IMR-90 (cell line): Measurements from ENCODE around the gene NFAT5. TPM values are rescaled to one million over a fixed set of nuclear protein-coding genes. Genes with fewer than 3 reads are reported as not detected.

Experiments
- ATAC-seq: fragments of 200-7000 bp; cut with Tn5 transposase; 2 replicates; pipeline ENCODE4 v1.9.1; 2020; ENCODE audit warnings: low read depth, mild to moderate bottlenecking, moderate library complexity
- BruUV-seq: library from RNA; stranded (reverse); fragments of 400-500 nt; replicated peaks from 2 replicates; lab custom pipeline; 2021; lab: Mats Ljungman, UMichigan
- CTCF ChIA-PET: fragments of 300-600 bp; formaldehyde crosslinking; extraction: SDS; loops from one replicate; lab custom pipeline; 2021; ENCODE audit warnings: antibody characterized with exemption; lab: Yijun Ruan, JAX
- POLR2A ChIA-PET: fragments of 300-600 bp; sonication (Branson Sonifier 250); formaldehyde crosslinking; loops from one replicate; lab custom pipeline; 2022; ENCODE audit warnings: antibody characterized with exemption; ENCODE audit not compliant: unreplicated experiment; lab: Charles Lee
- DNase-seq: peaks from one replicate; pipeline ENCODE4 v3.0.0; 2013
- H2AFZ ChIP-seq: replicated peaks from 2 replicates; pipeline ENCODE3; 2013; ENCODE audit warnings: low read length, mild to moderate bottlenecking; ENCODE audit not compliant: poor library complexity
- H2AK5ac ChIP-seq: 2 replicates; pipeline ENCODE4 v1.6.1; 2013; ENCODE audit warnings: low read depth, low read length, inconsistent platforms
- H2AK9ac ChIP-seq: replicated peaks from 2 replicates; pipeline ENCODE3; 2013; ENCODE audit warnings: mild to moderate bottlenecking, low read depth, low read length, moderate library complexity; ENCODE audit not compliant: poor library complexity
- H2BK120ac ChIP-seq: 2 replicates; pipeline ENCODE4 v1.6.1; 2013; ENCODE audit warnings: low read depth, low read length, inconsistent platforms
- H2BK15ac ChIP-seq: 3 replicates; pipeline ENCODE4 v1.6.1; 2013; ENCODE audit warnings: low read depth, low read length, inconsistent platforms
- H2BK20ac ChIP-seq: 2 replicates; pipeline ENCODE4 v1.6.1; 2013; ENCODE audit warnings: low read depth, mild to moderate bottlenecking, inconsistent platforms, low read length, moderate library complexity
- H2BK5ac ChIP-seq: 2 replicates; pipeline ENCODE4 v1.6.1; 2013; ENCODE audit warnings: mild to moderate bottlenecking, low read depth, low read length, inconsistent platforms; ENCODE audit not compliant: poor library complexity, severe bottlenecking
- H3K14ac ChIP-seq: replicated peaks from 2 replicates; pipeline ENCODE4 v1.6.1; 2013; ENCODE audit warnings: low read depth, low read length, inconsistent platforms
- H3K18ac ChIP-seq: 2 replicates; pipeline ENCODE4 v1.6.1; 2013; ENCODE audit warnings: low read depth, low read length, control low read depth
- H3K23ac ChIP-seq: 2 replicates; pipeline ENCODE4 v1.6.1; 2013; ENCODE audit warnings: low read depth, low read length, inconsistent platforms
- H3K27ac ChIP-seq: 2 replicates; pipeline ENCODE4 v1.5.1; 2013; ENCODE audit warnings: mild to moderate bottlenecking, control low read depth, low read length; ENCODE audit not compliant: insufficient read depth
- H3K27me3 ChIP-seq: 2 replicates; pipeline ENCODE4 v1.6.1; 2013; ENCODE audit warnings: low read length; ENCODE audit not compliant: control insufficient read depth, insufficient read depth
- H3K36me3 ChIP-seq: 2 replicates; pipeline ENCODE4 v1.6.1; 2013; ENCODE audit warnings: low read length, mixed read lengths; ENCODE audit not compliant: control insufficient read depth, insufficient read depth
- H3K4ac ChIP-seq: 2 replicates; pipeline ENCODE4 v1.6.1; 2013; ENCODE audit warnings: low read depth, low read length, inconsistent platforms
- H3K4me1 ChIP-seq: 2 replicates; pipeline ENCODE4 v1.6.1; 2013; ENCODE audit warnings: low read length, mixed read lengths; ENCODE audit not compliant: control insufficient read depth, insufficient read depth
- H3K4me2 ChIP-seq: 2 replicates; pipeline ENCODE4 v1.6.1; 2013; ENCODE audit warnings: low read depth, mild to moderate bottlenecking, control low read depth, low read length, moderate library complexity
- H3K4me3 ChIP-seq: 2 replicates; pipeline ENCODE4 v1.5.1; 2013; ENCODE audit warnings: low read depth, mild to moderate bottlenecking, control low read depth, low read length, moderate library complexity; ENCODE audit not compliant: insufficient read depth
- H3K56ac ChIP-seq: 2 replicates; pipeline ENCODE4 v1.6.1; 2013; ENCODE audit warnings: low read length, inconsistent platforms; ENCODE audit not compliant: insufficient read depth; ENCODE audit errors: extremely low read depth
- H3K79me1 ChIP-seq, 2 experiments: 2 replicates each; pipeline ENCODE4 v1.6.1; 2013; ENCODE audit warnings: low read length in 2 of 2, inconsistent platforms in 1 of 2, low read depth in 1 of 2
- H3K9ac ChIP-seq: 2 replicates; pipeline ENCODE4 v1.6.1; 2013; ENCODE audit warnings: low read depth, low read length, control low read depth
- H3K9me1 ChIP-seq: 2 replicates; pipeline ENCODE4 v1.6.1; 2013; ENCODE audit warnings: low read length, inconsistent platforms; ENCODE audit not compliant: insufficient read depth
- H3K9me3 ChIP-seq: 2 replicates; pipeline ENCODE4 v1.6.1; 2013; ENCODE audit warnings: low read length; ENCODE audit not compliant: control insufficient read depth, insufficient read depth
- H4K20me1 ChIP-seq: 2 replicates; pipeline ENCODE4 v1.6.1; 2013; ENCODE audit warnings: low read length, inconsistent platforms; ENCODE audit not compliant: insufficient read depth
- H4K5ac ChIP-seq: 2 replicates; pipeline ENCODE4 v1.6.1; 2013; ENCODE audit warnings: mild to moderate bottlenecking, low read depth, low read length, control low read depth
- H4K8ac ChIP-seq, 2 experiments: 2 replicates each; pipeline ENCODE4 v1.6.1; 2013; ENCODE audit warnings: low read depth in 2 of 2, low read length in 2 of 2, control low read depth in 1 of 2, inconsistent platforms in 1 of 2
- H4K91ac ChIP-seq: 2 replicates; pipeline ENCODE4 v1.6.1; 2013; ENCODE audit warnings: low read depth, low read length, inconsistent platforms; ENCODE audit not compliant: insufficient read depth
- BHLHE40 ChIP-seq: fragments of 150-350 bp; IDR thresholded peaks from 2 replicates; pipeline ENCODE4 v1.6.1; 2016; ENCODE audit warnings: mild to moderate bottlenecking, low read depth, low read length
- CEBPB ChIP-seq: IDR thresholded peaks from 2 replicates; pipeline ENCODE4 v1.6.1; 2012; ENCODE audit warnings: low read depth, low read length, improper control_type of control experiment
- MAFK ChIP-seq: IDR thresholded peaks from 2 replicates; pipeline ENCODE4 v1.6.1; 2012; ENCODE audit warnings: low read depth, low read length, improper control_type of control experiment
- MAZ ChIP-seq: IDR thresholded peaks from 2 replicates; pipeline ENCODE4 v1.6.1; 2012; ENCODE audit warnings: low read depth, mild to moderate bottlenecking, low read length, improper control_type of control experiment, moderate library complexity, borderline replicate concordance
- MXI1 ChIP-seq: IDR thresholded peaks from 2 replicates; pipeline ENCODE4 v1.6.1; 2012; ENCODE audit warnings: low read depth, mild to moderate bottlenecking, low read length, moderate library complexity, borderline replicate concordance
- NFE2L2 ChIP-seq: fragments of 150-350 bp; IDR thresholded peaks from 2 replicates; pipeline ENCODE4 v1.6.1; 2016; ENCODE audit warnings: low read depth, mild to moderate bottlenecking, low read length
- RAD21 ChIP-seq: IDR thresholded peaks from 2 replicates; pipeline ENCODE4 v1.6.1; 2012; ENCODE audit warnings: low read length, improper control_type of control experiment
- WGBS, 2 experiments: methylation state at CpG; one replicate each; pipeline versions ENCODE4 v1.1.5 to v1.1.7; 2013; ENCODE audit warnings: missing lambda C conversion rate in 2 of 2; ENCODE audit not compliant: insufficient read length in 1 of 2; ENCODE audit errors: extremely low coverage in 2 of 2; 5-methylcytosine and 5-hydroxymethylcytosine counted together
- dilution Hi-C: fragments of 300-500 bp; cut with HindIII; formaldehyde crosslinking; loops from one replicate; pipeline ENCODE4 v1.14.3; 2018; ENCODE audit warnings: low sequenced_read_pairs; ENCODE audit not compliant: unreplicated experiment
- in situ Hi-C: fragments of 300-500 bp; cut with MboI; formaldehyde crosslinking; loops from 3 replicates; pipeline ENCODE4 v1.14.3; 2019; ENCODE audit warnings: low sequenced_read_pairs, inconsistent platforms, mixed read lengths
- intact Hi-C: fragments of 100-400 bp; cut with micrococcal nuclease; formaldehyde crosslinking; loops from 2 replicates; pipeline ENCODE4 v1.10.0; 2022
- polyA plus RNA-seq, 3 experiments: library from polyadenylated mRNA; depleted of rRNA; stranded (reverse); fragments of >200 nt; gene quantifications; 2 replicates each; pipeline ENCODE4 v1.2.3, GENCODE V29; 2012; ENCODE audit warnings: low replicate concordance in 1 of 3
- total RNA-seq: library from RNA; depleted of rRNA; stranded (reverse); fragments of >200 nt; gene quantifications from 2 replicates; pipeline ENCODE4 v1.2.3, GENCODE V29; 2012

The NFAT5 gene
- total and polyA plus RNA-seq, 2 of the 4 experiments (the other 2 are of a cell fraction), result 10.9 to 20.1 TPM

- no peak overlapping the region for H2AK5ac ChIP-seq
- no peak overlapping the region for H4K8ac ChIP-seq
- no peak overlapping the region for H2AK9ac ChIP-seq
- peaks cover 29 to 78% of the 10 kb centered on the region in 2 experiments for H3K79me1 ChIP-seq
- H3K9me3 ChIP-seq, result no peaks in the 10 kb centered on the region
- peaks cover 10% of the 10 kb centered on the region for H3K4me1 ChIP-seq
- H2BK120ac ChIP-seq, result no peak overlapping the region
- H4K20me1 ChIP-seq, result peaks cover 86% of the 10 kb centered on the region
- no peak overlapping the region for H4K91ac ChIP-seq
- no peak overlapping the region for H2AFZ ChIP-seq
- no peak overlapping the region for H3K23ac ChIP-seq
- H3K27ac ChIP-seq, result no peak overlapping the region
- peaks cover 15% of the 10 kb centered on the region for H3K9me1 ChIP-seq
- no peak overlapping the region for H3K18ac ChIP-seq
- intact Hi-C loops (no loop called here), dilution Hi-C loops (no loop called here), in situ Hi-C loops (no loop called here)
- no peak overlapping the region for H3K4me3 ChIP-seq
- H3K9ac ChIP-seq, result no peak overlapping the region
- no TSS peak for BruUV-seq
- POLR2A ChIA-PET, result no interaction called here
- H2BK5ac ChIP-seq, result no peak overlapping the region
- no peak overlapping the region for H2BK20ac ChIP-seq
- H3K14ac ChIP-seq, result no peak overlapping the region
- H3K4me2 ChIP-seq, result no peak overlapping the region
- DNase-seq (no peak), ATAC-seq (no peak)
- H3K56ac ChIP-seq, result no peak overlapping the region
- TF ChIP-seq BHLHE40 (no peak), MXI1 (no peak), CEBPB (no peak), MAFK (no peak), NFE2L2 (no peak), RAD21 (no peak), MAZ (no peak)
- H3K36me3 ChIP-seq, result peaks cover 10% of the 10 kb centered on the region; the same call in 1 of the 2 replicates
- 94% methylated on average over 3 of the region's 4 CpGs; no CpG with 5 or more reads in 1 of the 2 experiments for WGBS, 2 experiments
- CTCF ChIA-PET, result no interaction called here
- H2BK15ac ChIP-seq, result no peak overlapping the region
- no peaks in the 10 kb centered on the region for H3K27me3 ChIP-seq
- no peak overlapping the region for H4K5ac ChIP-seq
- no peak overlapping the region for H3K4ac ChIP-seq
Measured at GRCh38 chr16:69616082-69616481, 50.3 kb downstream of the NFAT5 start.
